Transverse colon (tissue), 4 donors: ENCODE measurements around the gene ANKFN1. TPM values are rescaled to one million over a fixed set of nuclear protein-coding genes. Genes with fewer than 3 reads are reported as not detected.

Experiments used
- DNase-seq: peaks from one replicate; pipeline ENCODE4 v3.0.0-alpha.2; 2019
- H3K27ac ChIP-seq, 4 donors: fragments of 200-600 bp; sonication (generic); 2 replicates each; pipeline ENCODE4 v1.5.1; 2016 to 2018; ENCODE audit warnings: inconsistent platforms in 4 of 4
- H3K27me3 ChIP-seq: fragments of 200-600 bp; sonication (generic); 2 replicates; pipeline ENCODE4 v1.5.1; 2017; ENCODE audit warnings: inconsistent platforms
- H3K36me3 ChIP-seq, 4 donors: fragments of 200-600 bp; sonication (generic); 2 replicates each; pipeline ENCODE4 v1.5.1; 2017 to 2019; ENCODE audit warnings: inconsistent platforms in 4 of 4
- H3K4me1 ChIP-seq, 4 donors: fragments of 200-600 bp; sonication (generic); 2 replicates each; pipeline ENCODE4 v1.5.1; 2017 to 2020; ENCODE audit warnings: inconsistent platforms in 4 of 4
- H3K4me3 ChIP-seq, 4 donors: fragments of 200-600 bp; sonication (generic); 1 replicate in 1 of 4; 2 replicates in 3 of 4; pipeline versions ENCODE4 v1.5.1 to v1.6.1; 2017 to 2019; ENCODE audit warnings: inconsistent platforms in 4 of 4
- H3K9me3 ChIP-seq, 2 donors: fragments of 200-600 bp; sonication (generic); 2 replicates each; pipeline ENCODE4 v1.5.1; 2017 to 2019; ENCODE audit warnings: inconsistent platforms in 2 of 2
- EP300 ChIP-seq: sonication (generic); formaldehyde crosslinking; IDR thresholded peaks from one replicate; pipeline ENCODE4 v1.6.1; 2017; ENCODE audit warnings: antibody characterized with exemption, low read depth
- POLR2A ChIP-seq: fragments of 450-650 bp; IDR thresholded peaks from one replicate; pipeline ENCODE4 v1.6.1; 2016; ENCODE audit warnings: antibody characterized with exemption, mild to moderate bottlenecking, moderate library complexity
- POLR2AphosphoS5 ChIP-seq, 3 donors: sonication (generic); formaldehyde crosslinking; IDR thresholded peaks; one replicate each; pipeline ENCODE4 v1.6.1; 2016; ENCODE audit warnings: antibody characterized with exemption in 3 of 3
- WGBS, 2 donors: methylation state at CpG; one replicate each; pipeline ENCODE4 v1.1.5; 2018; ENCODE audit warnings: low coverage in 1 of 2; 5-methylcytosine and 5-hydroxymethylcytosine counted together
- in situ Hi-C, 4 donors: fragments of 200-750 bp; cut with MboI; loops; one replicate each; pipeline versions ENCODE4 v1.15.0 to v1.15.1; 2017; ENCODE audit warnings: low sequenced_read_pairs in 3 of 4, low pct_ligation_motif_present in 1 of 4, low pct_unique_long_range_greater_than_20kb in 1 of 4
- intact Hi-C: fragments of 100-400 bp; cut with DNase I; formaldehyde crosslinking; loops from one replicate; pipeline ENCODE4 v1.15.1; 2023; ENCODE audit warnings: low total_unique reads
- total RNA-seq, 4 donors: library from RNA; depleted of rRNA; stranded (reverse); fragments of >200 nt; gene quantifications; one replicate each; pipeline ENCODE4 v1.1.0, GENCODE V29; 2016
- TF ChIP-seq, protein P1 (sequence below), 5 experiments: fragments of 200-600 bp in 3 of 5; fragments of 450-650 bp in 2 of 5; sonication (generic) in 3 of 5; IDR thresholded peaks; 1 replicate in 2 of 5; 2 replicates in 3 of 5; pipeline ENCODE4 v1.5.1; 2016 to 2017; ENCODE audit warnings: antibody characterized with exemption in 5 of 5, inconsistent platforms in 3 of 5, mild to moderate bottlenecking in 2 of 5, moderate library complexity in 1 of 5

Gene ANKFN1
- total RNA-seq, 4 donors from 2014 or later = 1.2 TPM; not detected in 3

DNA sequence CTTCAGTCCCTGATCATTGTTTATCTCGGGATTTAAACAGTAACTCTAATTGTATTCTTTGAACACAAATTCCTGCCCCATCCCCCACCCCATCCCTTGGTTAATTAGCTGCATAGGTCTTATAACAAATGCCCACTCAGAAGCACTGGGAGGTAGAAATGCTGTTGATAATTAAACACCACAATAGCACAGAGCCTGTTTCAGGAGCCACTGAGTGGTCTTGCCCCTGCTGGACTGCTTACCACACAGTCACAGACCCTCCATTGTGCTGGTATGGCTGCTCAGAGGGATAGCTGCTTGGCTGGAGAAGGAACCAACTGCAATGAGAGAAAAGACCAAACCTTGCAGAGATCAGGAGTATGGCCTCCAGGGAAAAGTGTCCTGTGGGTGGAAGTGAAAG lies 214.1 kb downstream of the ANKFN1 start:
- Histone ChIP-seq H3K27ac (no peak overlapping the region), H3K36me3 (no peaks in the 10 kb centered on the region), H3K9me3 (no peaks in the 10 kb centered on the region), H3K4me3 (no peak overlapping the region), H3K4me1 (no peaks in the 10 kb centered on the region), H3K27me3 (no peaks in the 10 kb centered on the region)
- WGBS, 2 donors = 13 to 48% methylated on average over 1 of the region's 1 CpG
- DNase-seq = no peak
- in situ Hi-C loops = loop anchor here in 1 of 4 donors (25.0 kb wide), 2 partner anchors 95 to 105 kb away; no protein-coding TSS in a partner anchor
- no peak for TF ChIP-seq EP300
- no peak for TF ChIP-seq POLR2A
- TF ChIP-seq POLR2AphosphoS5 (IDR thresholded peaks at IDR 0.05) = no peak
- intact Hi-C loops = no loop called here

DNA sequence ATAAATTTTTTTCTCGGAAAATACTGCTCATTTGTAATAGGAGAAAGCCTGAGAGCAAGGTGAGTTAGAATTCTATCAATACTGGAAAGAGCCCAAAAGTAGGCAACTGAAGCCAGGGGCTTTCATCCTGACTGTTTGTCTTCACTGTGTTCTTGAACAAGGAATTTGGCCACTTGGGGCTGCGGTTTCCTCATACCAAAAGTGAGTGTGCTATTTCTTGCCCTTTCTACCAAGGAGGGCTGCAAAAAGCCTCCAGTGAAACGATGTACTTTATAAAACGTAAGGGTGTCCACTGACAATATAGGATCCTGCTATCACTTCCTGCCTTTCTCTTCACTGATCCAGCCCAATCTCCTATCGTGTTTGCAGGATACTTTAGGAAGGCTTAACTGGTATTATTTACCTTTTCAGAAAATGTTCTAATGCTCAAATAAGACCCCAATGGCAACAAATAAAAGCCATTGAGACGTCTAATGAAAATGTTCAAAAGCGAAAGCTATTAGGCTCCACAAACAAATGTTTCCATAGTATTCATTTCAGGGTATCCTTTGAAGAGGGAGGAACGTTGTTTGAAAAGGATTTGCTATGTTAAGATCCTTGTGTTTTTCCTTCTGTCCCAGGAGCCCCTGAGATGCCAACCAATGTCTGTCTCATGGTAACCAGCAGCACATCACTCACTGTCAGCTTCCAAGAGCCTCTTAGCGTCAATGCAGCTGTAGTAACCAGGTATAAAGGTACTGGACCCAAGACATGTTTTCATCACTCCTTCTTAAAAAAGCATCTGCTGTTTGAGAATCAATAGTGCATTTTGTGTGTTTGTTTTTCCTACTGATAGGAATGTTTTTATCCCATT lies 220.9 kb downstream of the ANKFN1 start:
- Histone ChIP-seq H3K27ac (no peak overlapping the region), H3K9me3 (no peaks in the 10 kb centered on the region), H3K4me1 (no peaks in the 10 kb centered on the region), H3K27me3 (no peaks in the 10 kb centered on the region), H3K36me3 (no peaks in the 10 kb centered on the region), H3K4me3 (no peak overlapping the region)
- intact Hi-C loops (no loop called here), in situ Hi-C loops (loop anchor here in 1 of 4 donors (25.0 kb wide), 2 partner anchors 88 to 112 kb away; no protein-coding TSS in a partner anchor)
- no peak for TF ChIP-seq EP300
- TF ChIP-seq, protein P1, sequence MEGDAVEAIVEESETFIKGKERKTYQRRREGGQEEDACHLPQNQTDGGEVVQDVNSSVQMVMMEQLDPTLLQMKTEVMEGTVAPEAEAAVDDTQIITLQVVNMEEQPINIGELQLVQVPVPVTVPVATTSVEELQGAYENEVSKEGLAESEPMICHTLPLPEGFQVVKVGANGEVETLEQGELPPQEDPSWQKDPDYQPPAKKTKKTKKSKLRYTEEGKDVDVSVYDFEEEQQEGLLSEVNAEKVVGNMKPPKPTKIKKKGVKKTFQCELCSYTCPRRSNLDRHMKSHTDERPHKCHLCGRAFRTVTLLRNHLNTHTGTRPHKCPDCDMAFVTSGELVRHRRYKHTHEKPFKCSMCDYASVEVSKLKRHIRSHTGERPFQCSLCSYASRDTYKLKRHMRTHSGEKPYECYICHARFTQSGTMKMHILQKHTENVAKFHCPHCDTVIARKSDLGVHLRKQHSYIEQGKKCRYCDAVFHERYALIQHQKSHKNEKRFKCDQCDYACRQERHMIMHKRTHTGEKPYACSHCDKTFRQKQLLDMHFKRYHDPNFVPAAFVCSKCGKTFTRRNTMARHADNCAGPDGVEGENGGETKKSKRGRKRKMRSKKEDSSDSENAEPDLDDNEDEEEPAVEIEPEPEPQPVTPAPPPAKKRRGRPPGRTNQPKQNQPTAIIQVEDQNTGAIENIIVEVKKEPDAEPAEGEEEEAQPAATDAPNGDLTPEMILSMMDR (IDR thresholded peaks at IDR 0.05) = no peak
- no peak for TF ChIP-seq POLR2AphosphoS5 (IDR thresholded peaks at IDR 0.05)
- no peak for TF ChIP-seq POLR2A
- DNase-seq = no peak
- WGBS, 2 donors = 62 to 68% methylated on average over 4 to 9 of the region's 9 CpGs

DNA sequence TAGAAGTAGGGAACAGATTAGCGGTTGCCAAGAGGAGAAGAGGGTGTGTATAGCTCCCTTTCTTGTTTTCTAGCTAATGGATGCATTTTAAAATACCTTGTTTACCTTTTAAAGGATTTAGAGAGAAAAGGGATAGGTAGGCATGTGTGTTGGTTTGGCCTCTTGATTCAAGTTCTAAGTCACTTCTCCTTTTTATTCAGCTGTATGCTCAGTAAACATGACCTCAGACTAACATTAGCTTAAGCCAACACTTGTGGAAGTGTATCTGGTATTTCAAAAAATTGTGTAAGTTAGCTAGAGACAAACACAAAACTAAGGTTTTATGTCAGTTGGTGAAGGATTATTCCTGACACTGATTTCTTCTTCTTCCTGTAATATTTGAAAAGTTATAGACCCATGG lies 236.1 kb downstream of the ANKFN1 start:
- no peak for DNase-seq
- intact Hi-C loops = no loop called here
- TF ChIP-seq EP300 (no peak), POLR2AphosphoS5 (IDR thresholded peaks at IDR 0.05) (no peak), POLR2A (no peak)
- TF ChIP-seq, protein P1 (IDR thresholded peaks at IDR 0.05) = no peak
- in situ Hi-C loops = no loop called here
- no peaks in the 10 kb centered on the region for H3K9me3 ChIP-seq
- no peaks in the 10 kb centered on the region for H3K36me3 ChIP-seq
- H3K27me3 ChIP-seq = no peaks in the 10 kb centered on the region
- H3K27ac ChIP-seq = no peak overlapping the region
- no peak overlapping the region for H3K4me3 ChIP-seq
- no peaks in the 10 kb centered on the region for H3K4me1 ChIP-seq
- WGBS, 2 donors = 95 to 100% methylated on average over 1 of the region's 1 CpG

DNA sequence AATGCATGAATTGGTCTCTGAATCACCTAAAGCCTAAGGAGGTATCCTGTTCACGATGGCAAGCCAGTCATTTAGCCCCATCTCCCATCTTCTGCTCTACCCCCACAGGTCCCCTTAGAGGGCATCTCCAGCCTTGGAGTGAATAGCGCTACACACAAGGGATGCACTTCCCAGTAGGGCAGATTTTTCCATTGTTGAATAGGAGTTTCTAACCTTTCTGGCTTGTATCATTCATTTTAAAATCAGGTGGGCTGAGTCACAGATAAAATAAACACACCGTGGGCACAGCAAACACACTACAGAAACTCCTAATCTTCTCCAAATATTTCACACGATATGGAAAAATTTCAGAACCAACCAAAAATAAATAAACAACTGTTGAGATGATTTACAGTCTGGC lies 239.0 kb downstream of the ANKFN1 start:
- Histone ChIP-seq H3K4me3 (no peak overlapping the region), H3K27me3 (no peaks in the 10 kb centered on the region), H3K4me1 (no peaks in the 10 kb centered on the region), H3K9me3 (no peaks in the 10 kb centered on the region), H3K27ac (no peak overlapping the region), H3K36me3 (no peaks in the 10 kb centered on the region)
- intact Hi-C loops = no loop called here
- DNase-seq = no peak
- in situ Hi-C loops = no loop called here
- WGBS, 2 donors = 27 to 49% methylated on average over 2 to 4 of the region's 4 CpGs
- TF ChIP-seq, protein P1 (IDR thresholded peaks at IDR 0.05) = no peak
- TF ChIP-seq POLR2A = no peak
- no peak for TF ChIP-seq POLR2AphosphoS5 (IDR thresholded peaks at IDR 0.05)
- TF ChIP-seq EP300 = no peak
